HG02798 (cell line): ENCODE results near the gene DIRAS3.
"Not testable (repeated sequence)": the region's sequence is repeated elsewhere in the genome, so short reads cannot be mapped to it uniquely, and the experiment has no call there.

Source experiments
- ATAC-seq: cut with Tn5 transposase; IDR thresholded peaks from one replicate; pipeline ENCODE4 v1.9.1; 2021; ENCODE audit warnings: mild to moderate bottlenecking; ENCODE audit not compliant: unreplicated experiment, poor library complexity

DIRAS3 gene, protein sequence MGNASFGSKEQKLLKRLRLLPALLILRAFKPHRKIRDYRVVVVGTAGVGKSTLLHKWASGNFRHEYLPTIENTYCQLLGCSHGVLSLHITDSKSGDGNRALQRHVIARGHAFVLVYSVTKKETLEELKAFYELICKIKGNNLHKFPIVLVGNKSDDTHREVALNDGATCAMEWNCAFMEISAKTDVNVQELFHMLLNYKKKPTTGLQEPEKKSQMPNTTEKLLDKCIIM

DNA sequence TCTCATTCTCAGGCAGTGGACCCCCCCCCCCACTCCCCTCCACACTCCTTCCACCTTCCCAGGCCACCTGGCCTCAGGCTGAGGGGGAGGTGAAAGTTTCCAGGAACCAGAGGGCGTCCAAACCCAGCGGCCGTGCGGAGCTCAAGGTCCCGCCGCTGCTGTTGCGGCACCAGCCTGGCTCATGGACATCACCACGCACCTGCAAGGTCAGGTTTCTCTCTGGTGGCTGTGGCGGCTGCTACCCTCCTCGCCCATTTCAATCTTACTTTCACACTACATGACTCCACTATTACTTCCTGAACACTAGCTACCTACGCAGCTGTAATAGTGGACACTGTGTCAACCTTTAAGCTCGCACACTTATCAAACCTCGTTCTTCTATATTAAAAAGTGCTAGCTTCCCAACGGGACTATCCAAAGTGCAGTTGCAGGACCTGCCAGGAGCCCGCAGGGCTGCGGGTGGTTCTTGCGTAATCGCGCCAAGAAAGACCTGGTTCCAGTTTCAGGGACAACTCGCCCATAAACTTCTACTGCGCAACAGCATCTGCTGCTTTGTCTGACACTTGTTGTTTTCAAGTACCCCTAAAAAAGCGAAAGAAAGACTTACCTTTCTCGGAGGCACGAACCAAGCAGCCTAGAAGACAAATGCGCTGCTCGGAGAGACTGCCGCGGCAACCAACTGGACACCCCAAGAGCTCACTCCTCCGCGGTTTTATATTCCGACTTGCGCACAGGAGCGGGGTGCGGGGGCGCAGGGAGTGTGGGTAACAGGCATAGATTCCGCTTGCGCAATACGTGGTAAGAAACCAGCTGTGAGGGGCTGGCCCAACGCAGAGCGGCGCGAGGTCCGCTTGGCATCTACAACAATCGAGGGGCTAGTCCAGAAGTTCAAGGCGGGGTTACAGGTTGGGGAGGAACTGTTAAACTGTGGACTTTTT is at the start of gene DIRAS3:
Gene DIRAS3 (minus strand): TSS at position 687 of the 938 bp plus-strand sequence. CDS start 3,330 bp downstream, outside the sequence.
- ATAC-seq: no peak

DNA sequence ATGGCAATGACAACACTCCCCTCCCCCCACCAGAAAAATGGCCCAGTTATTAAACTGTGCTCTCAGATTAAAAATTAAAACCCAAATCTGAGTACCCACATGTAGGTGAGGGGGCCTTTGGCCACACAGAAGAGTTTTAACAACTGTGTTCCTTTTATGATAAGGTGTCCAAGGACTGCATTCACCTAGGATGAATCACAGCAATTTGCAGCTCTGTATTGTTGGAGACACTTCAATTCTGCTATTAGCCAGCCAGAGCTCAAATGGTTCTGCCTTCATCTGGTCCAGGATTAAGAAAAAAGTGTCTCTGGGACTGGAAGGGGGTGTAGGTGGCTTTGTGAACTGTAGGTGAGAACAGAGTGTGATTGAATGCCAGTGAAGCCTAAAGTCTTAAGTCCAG is 43.3 kb upstream of the DIRAS3 start:
- no peak for ATAC-seq

DNA sequence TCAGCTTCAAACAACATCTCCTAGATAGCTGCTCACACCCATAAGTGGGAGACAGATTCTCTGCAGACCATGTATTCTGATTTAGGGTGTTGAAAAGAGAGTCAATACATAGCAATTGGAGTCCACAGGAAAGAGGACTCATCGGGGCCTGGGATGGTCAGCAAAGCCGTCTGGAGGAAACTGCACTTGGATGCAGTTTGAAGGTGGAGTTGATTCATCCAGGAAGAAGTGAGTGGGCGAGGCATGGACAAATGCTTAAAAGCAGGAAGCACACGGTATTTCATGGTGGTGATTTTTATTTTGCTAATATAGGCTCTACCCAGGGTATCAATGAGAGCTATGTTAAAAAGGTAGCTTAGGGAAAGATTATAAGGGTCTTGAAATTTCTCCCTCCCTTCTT is 36.8 kb upstream of the DIRAS3 start:
- ATAC-seq: no peak

- ATAC-seq: no peak
Measured at GRCh38 chr1:68085752-68086151, 35.3 kb upstream of the DIRAS3 start.

DNA sequence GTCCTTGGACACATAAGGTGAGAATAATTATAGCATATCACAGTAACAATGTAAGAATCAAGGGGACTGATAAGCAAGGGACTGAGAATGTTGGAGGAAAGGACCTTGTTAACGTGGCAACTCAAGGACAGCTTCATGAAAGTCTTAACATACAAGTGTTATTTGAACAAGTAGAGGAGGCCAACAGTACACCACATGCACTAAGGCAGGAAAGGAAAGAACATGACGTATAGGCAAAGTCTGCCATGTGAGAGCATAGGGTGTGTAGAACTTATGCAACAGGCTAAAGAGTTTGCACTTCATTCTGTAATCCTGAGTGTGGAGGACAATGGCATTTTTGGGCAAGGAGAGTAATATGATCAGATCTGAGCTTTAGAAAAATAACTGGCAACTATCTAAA is 33.3 kb upstream of the DIRAS3 start:
- ATAC-seq: no peak

DNA sequence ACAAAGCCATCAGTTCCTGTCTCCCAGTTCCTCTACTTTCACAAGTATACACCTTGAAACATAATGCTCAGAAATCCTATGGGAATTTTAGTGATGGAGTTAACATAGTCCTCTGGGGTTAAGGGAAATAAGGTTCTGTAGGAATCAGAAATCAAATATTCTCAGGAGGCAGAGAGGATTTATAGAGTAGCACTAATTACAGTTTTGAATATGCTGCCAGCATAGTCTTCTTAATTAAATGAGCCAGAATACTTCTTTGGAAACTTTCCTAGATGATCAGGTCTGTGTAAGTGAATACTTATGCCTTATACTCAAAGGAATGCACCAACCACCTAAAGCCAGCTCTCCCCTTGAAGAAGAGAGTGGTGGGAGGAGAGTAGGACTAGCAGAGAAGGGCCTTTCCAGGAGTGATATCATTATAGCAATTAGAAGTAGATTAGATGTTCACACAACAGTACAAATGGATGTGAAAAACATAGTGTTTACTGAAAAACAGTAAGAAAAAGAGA is 31.4 kb upstream of the DIRAS3 start:
- no peak for ATAC-seq

DNA sequence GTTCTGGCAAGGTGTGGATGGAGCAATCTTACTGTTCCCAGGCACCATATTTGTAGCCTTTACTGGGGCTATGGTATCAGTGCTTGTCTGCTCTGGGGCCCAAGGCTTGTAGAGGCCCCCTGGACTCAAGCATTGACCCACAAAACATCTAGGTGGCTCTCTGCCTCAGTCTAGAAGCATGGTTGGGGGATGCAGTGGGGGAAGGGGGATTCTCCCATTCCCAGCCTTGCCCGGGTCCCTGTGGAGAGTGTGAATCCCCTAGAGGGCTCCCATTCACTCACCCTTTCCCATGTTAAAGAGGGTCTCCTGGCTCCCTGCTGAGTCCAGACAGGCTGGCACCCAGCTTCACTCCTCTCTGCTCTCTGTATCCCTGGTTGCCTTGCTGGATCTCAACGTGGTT is 28.2 kb upstream of the DIRAS3 start:
- ATAC-seq: no peak

DNA sequence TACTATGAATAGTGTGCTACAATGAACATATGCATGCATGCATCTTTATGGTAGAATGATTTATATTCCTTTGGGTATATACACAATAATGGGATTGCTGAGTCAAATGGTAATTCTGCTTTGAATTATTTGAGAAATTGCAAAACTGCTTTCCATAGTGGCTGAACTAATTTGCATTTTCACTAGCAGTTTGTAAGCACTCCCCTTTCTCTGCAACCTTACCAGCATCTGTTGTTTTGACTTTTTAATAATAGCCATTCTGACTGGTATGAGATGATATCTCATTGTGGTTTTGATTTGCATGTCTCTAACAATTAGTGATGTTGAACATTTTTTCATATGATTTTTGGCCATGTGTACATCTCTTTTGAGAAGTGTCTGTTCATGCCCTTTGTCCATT is 24.0 kb upstream of the DIRAS3 start:
- no peak for ATAC-seq

GRCh38 chr1:68065766-68066165 is 15.3 kb upstream of the DIRAS3 start:
- ATAC-seq: no peak

DNA sequence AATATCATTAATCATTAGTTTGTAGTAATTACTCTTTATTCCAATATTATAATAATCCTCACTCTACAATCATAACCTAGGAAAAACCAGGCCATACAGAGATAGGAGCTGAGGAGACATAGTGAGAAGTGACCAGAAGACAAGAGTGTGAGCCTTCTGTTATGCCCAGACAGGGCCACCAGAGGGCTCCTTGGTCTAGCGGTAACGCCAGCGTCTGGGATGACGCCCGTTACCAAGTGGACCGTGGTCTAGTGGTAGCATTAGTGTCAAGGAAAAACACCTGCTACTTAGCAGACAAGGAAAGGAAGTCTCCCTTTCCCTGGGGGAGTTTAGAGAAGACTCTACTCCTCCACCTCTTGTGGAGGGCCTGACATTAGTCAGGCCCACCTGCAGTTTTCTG is 7.6 kb upstream of the DIRAS3 start:
- not testable (repeated sequence) for ATAC-seq

DNA sequence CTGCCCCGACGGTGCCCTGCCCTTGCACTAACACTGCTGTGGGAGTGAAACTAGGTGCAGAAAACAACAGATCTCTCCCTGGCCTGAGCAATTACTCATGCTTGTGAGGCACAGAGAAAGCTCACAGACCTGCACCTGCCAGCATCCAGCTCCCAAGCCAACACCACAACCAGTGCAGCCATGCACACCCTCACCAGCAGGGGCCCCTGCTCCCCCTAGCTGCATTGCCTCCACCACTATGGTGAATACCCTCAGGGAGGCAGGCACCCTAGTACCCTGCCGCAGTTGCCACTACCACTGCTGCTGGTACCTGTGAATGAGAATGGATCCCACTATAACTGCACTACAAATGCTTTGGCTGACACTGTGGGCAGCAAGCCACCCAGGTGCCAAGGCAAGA is 7.1 kb upstream of the DIRAS3 start:
- ATAC-seq: no peak

- no peak for ATAC-seq
Measured at GRCh38 chr1:68057050-68057449, 6.6 kb upstream of the DIRAS3 start.

- ATAC-seq: no peak
Measured at GRCh38 chr1:68051475-68051874, 1.0 kb upstream of the DIRAS3 start.

GRCh38 chr1:68047659-68048026 is 2.8 kb downstream of the DIRAS3 start:
- ATAC-seq: no peak

- no peak for ATAC-seq
Measured at GRCh38 chr1:68046885-68047658, 3.4 kb downstream of the DIRAS3 start.

DNA sequence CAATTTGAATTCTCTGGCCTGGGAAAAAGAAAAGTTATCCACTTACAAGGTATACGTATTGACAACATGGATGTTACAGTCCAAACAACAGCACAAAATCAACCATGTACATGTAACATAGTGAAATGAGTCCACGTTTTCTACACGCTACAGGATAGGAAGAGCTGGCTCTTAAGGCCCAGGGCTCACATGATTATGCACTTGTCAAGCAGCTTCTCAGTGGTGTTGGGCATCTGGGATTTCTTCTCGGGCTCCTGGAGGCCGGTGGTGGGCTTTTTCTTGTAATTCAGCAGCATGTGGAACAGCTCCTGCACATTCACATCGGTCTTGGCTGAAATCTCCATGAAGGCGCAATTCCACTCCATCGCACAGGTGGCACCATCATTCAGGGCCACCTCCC is 4.0 kb downstream of the DIRAS3 start:
- no peak for ATAC-seq

DNA sequence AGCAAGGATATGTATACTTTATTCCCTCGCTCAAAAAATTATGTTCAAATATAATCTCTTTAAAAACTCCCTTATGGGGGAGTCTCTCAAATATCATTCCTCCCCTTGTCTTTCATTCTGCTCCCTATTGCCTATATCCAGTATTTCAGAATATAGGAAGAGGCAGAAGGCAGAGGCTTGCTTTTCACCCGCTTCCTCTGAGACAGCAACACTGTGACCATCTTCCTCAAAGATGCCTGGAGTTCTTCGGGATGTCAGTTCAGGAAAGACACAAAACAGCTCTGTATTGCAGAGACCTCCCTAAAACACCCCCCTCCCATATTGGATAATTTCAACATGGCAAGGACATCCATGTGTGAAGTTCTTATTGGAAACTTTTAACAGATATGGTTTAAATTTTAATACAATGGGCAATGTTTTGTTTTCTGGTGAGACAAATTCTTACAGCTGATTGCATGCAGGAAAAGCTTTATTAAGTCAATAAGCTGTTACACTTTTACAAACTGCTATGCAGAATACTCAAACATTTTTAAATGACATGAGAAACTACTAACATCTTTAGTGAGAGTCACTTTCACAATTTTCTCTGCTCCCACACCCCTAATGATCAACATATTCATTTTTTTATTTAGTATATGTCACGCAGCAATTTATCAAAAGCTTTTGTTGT is 4.8 kb downstream of the DIRAS3 start:
- ATAC-seq: no peak

GRCh38 chr1:68043443-68044090 is 6.9 kb downstream of the DIRAS3 start:
- ATAC-seq: no peak

GRCh38 chr1:68036946-68037345 is 13.5 kb downstream of the DIRAS3 start:
- no peak for ATAC-seq

DNA sequence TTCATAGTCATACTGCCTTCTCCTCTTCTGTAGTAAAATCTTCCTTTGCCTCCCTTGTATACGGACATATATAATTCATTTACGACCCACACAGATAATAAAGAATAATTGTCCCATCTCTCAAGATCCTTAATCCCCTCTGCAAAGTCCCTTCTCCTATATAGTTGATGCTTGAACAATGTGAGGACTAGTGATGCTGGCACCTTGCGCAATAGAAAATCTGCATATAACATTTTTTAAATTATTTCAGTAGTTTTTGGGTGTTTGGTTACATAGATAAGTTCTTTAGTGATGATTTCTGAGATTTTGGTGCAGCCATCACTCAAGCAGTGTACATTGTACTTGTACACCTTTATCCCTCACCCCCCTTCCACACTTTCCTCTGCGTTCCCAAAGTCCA is 21.0 kb downstream of the DIRAS3 start:
- no peak for ATAC-seq
